ENCODE results near the gene ABHD18.
"Not testable (repeated sequence)": the region's sequence is repeated elsewhere in the genome, so short reads cannot be mapped to it uniquely, and the experiment has no call there.

ABHD18 gene

GRCh38 chr4:127965062-127965802, at the start of gene ABHD18, which contains the start of gene MFSD8:
Gene ABHD18, plus strand, starts transcription at chr4:127965406. Its CDS starts 17,550 bp downstream, at chr4:127982956.
Gene MFSD8, minus strand, starts transcription at chr4:127965173. Its CDS starts 40 bp downstream, at chr4:127965133.
- peak; percentile 97 for DNase-seq (ENCODE audit: low read depth)

GRCh38 chr4:127916512-127916911, 48.7 kb upstream of the ABHD18 start:
- DNase-seq (ENCODE audit: low read depth): no peak

DNA sequence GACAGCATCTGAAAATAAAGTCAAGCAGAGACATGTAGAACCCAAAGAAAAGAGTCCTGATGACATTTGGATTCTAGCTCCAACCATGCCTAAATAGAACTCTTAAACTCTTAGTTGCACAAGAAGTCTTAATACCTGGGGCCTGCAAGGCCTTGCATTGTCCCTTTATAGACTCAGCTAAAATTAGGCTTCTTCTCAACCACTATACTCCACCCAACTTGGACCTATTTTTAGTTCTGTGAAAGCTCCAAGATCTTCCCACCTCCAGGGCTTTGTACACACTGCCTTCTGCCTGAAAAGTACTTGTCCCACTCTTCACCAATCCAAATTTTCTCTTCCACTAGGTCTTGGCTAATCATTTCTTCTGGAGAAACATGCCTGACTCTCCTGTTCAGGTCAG, 48.1 kb upstream of the ABHD18 start:
- no peak for DNase-seq (ENCODE audit: low read depth)

GRCh38 chr4:127920521-127920920, 44.7 kb upstream of the ABHD18 start:
- DNase-seq (ENCODE audit: low read depth): no peak

DNA sequence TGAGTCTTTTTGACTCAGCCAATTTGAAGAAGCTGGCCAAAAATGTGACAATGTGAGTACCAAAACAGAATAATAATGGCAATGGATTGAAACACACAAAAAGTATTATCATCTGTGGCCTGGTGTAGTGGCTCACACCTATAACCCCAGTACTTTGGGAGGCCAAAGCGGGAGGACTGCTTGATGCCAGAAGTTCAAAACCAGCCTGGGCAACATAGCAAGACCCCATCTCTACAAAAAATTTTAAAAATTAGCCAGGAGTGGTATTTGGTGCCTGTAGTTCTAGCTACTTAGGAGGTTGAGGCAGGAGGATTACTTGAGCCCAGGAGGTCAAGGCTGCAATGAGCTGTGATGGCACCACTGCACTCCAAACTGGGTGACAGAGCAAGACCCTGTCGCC, 43.0 kb upstream of the ABHD18 start:
- DNase-seq (ENCODE audit: low read depth): no peak

GRCh38 chr4:127925720-127926119, 39.5 kb upstream of the ABHD18 start:
- not testable (repeated sequence) for DNase-seq (ENCODE audit: low read depth)

GRCh38 chr4:127930175-127930574, 35.0 kb upstream of the ABHD18 start:
- no peak for DNase-seq (ENCODE audit: low read depth)

GRCh38 chr4:127931836-127932235, 33.4 kb upstream of the ABHD18 start:
- not testable (repeated sequence) for DNase-seq (ENCODE audit: low read depth)

DNA sequence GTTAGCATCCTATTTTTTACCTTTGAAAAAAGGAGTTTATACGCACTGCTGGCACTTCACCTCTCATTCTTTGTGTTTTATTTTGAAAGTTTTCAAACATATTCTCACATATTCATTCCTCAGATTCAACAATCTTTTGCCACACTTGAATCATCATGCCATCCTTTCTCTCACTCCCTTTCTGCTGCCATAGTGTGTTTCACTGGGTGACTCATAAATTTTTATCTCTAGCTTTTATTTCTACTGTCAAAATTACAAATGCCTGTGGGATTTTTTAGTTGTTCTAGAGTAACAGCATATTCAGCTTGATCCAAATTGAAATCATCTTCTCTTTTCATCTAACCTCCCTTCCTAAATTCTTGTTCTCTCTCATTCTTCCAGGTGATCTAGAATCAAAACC, 28.2 kb upstream of the ABHD18 start:
- DNase-seq (ENCODE audit: low read depth): no peak

- DNase-seq (ENCODE audit: low read depth): no peak
These were observed 8.1 kb upstream of the ABHD18 start for GRCh38 chr4:127957105-127957504.

DNA sequence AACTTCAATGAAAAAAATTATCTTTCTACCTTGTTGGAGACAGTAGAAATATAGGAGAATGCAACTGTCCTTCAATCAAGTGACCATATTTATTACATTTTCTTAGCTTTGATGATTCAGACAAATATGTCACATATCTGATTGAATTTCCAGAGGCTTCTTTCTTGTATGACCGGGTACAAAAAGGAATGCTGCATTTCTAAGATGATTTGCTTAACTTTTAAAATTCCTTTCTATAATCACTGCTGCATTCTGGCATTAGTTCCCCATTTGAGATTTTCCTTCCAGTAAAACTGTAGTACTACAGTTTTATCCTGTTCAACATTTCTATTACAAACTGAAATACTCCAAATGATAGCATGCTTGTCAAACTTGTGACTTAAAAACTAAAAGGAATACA, 5.4 kb upstream of the ABHD18 start:
- DNase-seq (ENCODE audit: low read depth): no peak

- DNase-seq (ENCODE audit: low read depth): not testable (repeated sequence)
These were observed 1.4 kb upstream of the ABHD18 start for GRCh38 chr4:127963633-127964398.

- DNase-seq (ENCODE audit: low read depth): not testable (repeated sequence)
These were observed 662 bp upstream of the ABHD18 start for GRCh38 chr4:127964426-127965061.

DNA sequence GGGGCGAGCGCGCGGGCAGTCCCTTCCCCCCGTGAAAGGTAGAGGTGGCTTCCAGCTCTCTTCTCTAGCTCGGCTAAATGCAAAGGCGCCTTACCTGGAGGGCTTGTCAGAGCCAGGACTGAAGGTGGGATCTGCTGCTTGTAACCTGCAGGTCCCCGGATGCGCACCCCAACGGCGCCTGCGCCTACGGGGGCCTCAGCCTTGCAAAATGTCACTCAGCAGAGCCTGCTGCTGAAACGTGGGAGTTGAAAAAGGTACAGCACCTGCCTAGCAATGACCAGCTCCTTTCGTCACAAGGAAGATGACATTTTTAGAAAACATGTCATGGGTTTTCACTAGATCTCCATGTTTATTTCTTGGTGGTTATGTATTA, 583 bp downstream of the ABHD18 start:
- peak; percentile 35 for DNase-seq (ENCODE audit: low read depth)

DNA sequence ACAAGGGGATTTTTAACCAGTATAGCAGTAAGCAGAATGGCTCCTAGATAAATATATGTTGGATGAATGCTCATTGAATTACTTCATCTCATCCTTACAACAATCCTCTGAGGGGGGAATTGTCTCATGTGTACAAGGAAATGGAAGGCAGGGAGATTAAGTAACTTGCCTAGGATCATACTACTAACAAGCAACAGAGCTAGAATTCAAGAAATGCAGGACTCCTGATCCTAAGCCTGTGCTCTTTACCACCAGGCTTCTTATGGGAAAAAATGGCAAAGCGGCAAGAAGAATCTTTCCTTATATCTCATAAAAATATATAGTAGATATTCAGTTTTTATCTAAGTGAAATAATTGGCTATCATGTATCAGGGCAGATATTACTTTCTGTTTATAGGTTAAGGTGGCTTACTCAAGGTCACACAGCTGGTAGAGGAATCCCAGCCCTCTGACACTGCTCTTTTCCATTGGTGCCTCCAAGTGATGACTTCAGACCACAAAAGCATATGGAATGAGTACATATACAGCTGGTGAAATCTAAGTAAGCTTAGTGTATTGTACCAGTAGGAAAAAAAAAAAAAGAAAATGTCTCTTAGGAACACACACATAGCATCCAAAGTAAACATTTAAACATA, 2.1 kb downstream of the ABHD18 start:
- no peak for DNase-seq (ENCODE audit: low read depth)

DNA sequence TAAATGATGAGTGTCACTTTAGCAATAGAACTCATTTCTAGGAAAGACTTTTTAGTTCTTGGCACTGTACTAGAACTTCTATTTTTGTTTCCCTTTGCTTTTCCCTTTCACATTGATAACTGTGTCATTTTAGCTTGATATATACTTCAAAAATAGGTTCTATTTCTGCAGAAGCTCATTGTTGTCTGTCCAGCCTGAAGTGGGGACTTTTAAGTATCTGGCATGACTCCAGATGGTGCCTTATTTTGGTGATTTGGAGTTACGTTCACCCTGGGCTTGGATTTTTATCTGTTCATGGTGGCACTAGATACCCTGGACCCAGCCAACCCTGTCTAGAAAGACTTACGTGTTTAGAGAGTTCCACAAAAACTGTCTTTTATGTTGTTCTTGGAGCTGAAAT, 3.4 kb downstream of the ABHD18 start:
- DNase-seq (ENCODE audit: low read depth): no peak

DNA sequence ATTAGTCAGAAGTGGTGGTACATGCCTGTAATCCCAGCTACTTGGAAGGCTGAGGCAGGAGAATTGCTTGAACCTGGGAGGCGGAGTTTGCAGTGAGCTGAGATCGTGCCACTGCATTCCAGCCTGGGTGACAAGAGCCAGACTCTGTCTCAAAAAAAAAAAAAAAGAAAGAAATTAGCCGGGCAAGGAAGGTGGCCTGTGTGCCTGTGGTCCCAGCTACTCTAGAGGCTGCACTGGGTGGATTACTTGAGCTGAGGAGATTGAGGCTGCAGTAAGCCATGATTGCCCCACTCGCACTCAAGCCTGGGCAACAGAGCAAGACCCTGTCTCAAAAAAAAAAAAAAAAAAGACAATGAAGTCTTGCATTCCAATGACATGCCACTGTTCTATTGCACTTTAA, 5.7 kb downstream of the ABHD18 start:
- DNase-seq (ENCODE audit: low read depth): not testable (repeated sequence)

DNA sequence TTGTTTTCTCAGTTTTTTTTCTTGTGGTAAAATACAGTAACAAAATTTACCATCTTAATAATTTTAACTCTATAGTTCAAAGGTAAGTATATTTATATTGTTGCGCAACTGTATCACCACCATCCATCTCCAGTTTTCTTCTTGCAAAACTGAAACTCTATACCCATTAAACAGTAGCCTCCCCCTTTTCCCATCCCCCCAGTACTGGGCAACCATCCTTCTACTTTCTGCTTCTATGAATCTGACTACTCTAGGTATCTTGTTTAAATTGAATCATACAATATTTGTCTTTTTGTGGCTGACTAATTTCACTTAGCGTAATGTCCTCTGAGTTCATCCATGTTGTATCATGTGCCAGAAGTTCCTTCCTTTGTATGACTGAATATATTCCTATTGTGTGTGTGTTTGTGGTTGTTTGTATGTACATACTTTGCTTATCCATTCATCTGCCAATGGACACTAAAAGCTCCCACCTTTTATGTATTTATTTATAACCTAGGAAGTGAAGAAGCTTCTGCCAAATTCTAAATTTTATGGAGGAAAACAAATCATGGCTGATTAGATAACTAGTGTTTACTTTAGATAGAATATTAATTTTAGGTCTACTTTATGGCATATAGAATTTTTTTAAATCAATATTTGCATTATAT, 10.0 kb downstream of the ABHD18 start:
- DNase-seq (ENCODE audit: low read depth): no peak

DNA sequence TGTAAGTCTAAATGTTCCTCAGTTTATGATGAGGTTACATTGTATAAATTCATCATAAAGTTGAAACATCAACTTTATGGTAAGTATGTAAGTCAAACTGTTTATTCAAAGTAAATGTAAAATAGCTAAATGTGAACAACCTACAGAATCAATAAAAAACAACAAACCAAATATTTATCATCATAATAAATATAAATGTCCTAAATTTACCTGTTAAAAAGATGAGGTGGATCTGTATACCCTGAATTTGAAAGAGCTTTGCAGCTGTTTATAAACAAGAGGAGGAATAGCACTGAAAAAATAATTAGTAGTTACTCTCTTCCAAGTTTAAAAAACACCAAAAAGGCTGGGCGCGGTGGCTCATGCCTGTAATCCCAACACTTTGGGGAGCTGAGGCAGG, 13.7 kb downstream of the ABHD18 start:
- no peak for DNase-seq (ENCODE audit: low read depth)

DNA sequence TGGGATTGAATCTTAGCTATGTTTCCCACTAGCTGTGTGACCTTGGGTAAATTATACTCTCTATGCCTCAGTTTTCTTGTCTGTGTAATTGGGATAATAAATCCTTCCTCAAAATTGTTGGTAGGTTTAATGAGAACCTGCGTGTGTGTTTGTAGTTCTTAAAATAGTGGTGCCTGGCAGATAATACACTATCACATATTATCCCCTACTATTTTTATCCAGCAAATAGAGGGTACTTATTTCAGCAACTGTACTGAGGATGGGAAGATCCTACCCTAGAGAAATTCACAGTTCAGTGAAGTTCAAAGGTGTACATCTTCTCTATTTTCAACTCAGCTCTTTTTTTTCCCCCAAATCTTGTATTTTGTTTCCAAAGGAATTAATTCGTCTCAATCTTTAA, 17.2 kb downstream of the ABHD18 start:
- no peak for DNase-seq (ENCODE audit: low read depth)

DNA sequence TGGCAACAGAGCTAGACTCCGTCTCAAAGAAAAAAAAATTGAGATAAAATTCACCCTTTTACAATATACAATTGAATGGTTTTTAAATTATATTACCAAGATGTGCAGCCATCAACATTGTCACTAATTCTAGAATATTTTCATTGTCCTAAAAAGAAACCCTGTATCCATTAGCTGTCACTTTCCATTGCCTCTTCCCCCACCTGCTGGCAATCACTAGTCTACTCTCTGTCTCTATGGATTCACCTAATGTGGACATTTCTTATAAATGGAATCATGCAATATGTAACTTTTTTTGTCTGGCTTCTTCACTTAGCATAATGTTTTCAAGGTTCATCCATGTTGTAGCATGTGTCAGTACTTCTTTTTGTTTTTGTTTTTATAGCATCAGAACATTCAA, 20.8 kb downstream of the ABHD18 start:
- DNase-seq (ENCODE audit: low read depth): no peak

- DNase-seq (ENCODE audit: low read depth): no peak
These were observed 23.4 kb downstream of the ABHD18 start for GRCh38 chr4:127988638-127989037.

All from stimulated activated CD8-positive, alpha-beta memory T cell treated with anti-CD3 and anti-CD28 coated beads, Interleukin-7, amount 100 ng/mL, for 24 hours (primary cell).